Stimulated activated CD4-positive, alpha-beta T cell treated with anti-CD3 and anti-CD28 coated beads, TNF-alpha, amount 100 ng/mL, for 4 hours (primary cell): ENCODE results near the gene GPR63.

Experiments used
- DNase-seq, 3 experiments: peaks; one replicate each; pipeline ENCODE4 v3.0.0-alpha.2; 2020; ENCODE audit warnings: low read depth in 3 of 3

The GPR63 gene

DNA sequence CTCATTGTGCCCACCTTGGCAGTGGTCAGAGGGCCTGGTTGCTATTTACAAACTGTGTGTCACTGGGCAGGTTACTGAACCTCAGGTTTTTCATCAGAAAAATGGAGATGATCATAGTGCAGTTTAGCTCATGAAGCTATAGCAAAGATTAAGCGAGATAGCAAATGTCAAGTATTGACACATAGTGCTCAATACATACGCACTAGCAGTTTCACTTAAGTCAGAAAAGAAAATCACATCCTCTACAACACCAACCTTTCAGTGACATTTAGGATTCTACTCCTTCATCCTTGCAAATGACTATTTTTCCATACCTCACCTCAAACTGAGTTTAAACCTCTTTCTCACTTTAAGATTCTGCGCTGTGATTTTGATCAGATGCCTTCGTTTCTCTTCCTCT, 16.2 kb downstream of the GPR63 start:
- no peak for DNase-seq

DNA sequence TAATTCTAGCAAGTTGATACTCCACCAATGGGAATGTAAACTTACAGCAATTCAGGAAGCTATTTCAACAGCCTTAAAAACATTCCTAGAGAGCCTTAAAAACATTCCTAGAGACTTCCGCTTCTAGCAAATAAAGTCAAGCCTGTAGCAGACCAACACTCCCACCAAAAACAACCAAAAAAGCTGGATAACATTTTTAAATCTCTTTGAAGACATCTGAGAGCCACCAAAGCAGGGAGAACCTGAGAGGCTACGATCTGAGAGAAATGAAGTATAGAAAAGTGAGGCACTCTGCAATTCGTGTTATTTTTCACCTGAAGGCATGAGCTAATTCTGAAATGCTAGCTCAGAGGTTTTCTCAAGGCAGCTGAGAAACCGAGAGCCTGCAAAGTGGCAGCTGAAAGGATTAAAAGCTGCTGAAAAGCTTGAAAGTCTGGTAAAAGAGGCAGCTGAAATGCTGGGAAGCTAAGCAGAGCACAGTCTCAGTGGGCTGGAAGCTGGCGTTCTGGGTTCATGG, 20.9 kb downstream of the GPR63 start:
- DNase-seq: no peak

DNA sequence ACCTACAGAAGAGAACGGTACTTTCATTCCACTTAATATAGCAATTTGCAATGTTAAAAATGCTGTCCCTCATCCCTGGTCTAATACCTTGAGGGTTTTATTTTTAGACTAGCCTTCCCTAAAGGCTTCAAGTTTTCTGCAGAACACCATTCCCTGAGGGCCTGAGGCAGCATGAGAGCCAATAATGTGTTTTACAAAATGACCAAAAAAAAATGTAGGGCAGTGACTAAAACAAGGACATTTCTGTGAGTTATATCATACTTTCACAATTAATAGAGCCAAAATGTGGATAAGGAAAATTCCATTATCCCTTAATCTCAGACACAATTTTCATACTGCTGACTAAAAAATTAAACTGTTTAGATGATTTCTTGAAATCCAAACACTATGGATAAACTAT, 22.7 kb downstream of the GPR63 start:
- DNase-seq: no peak

DNA sequence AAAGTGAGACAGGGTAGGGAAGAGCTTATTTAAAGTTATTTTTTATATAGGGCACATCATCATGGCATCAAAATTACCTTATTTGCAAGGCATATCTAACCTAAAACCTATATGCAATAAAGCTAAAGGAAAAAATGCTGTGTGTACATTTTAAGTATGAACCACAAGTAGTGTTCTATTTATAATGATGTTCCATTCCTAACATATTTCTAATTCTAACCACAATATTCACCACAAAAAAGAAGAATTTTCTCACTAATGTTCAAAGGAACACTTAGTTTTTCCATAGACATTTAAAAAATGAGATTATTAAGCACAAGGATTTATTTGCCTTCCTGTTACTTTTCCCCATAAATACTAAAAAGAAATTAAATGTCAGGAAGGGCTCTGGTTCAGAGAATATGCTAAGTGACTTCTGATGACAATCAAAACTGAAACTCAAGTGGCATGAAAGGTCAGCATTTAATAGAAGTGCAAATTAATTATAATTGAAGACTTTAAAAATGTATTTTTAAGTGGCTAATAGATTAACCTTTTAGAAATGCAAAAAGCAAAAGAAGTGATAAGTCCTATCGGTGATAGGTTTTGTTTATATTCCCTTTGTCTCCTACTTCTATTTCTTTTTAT, 25.1 kb downstream of the GPR63 start:
- DNase-seq: no peak

DNA sequence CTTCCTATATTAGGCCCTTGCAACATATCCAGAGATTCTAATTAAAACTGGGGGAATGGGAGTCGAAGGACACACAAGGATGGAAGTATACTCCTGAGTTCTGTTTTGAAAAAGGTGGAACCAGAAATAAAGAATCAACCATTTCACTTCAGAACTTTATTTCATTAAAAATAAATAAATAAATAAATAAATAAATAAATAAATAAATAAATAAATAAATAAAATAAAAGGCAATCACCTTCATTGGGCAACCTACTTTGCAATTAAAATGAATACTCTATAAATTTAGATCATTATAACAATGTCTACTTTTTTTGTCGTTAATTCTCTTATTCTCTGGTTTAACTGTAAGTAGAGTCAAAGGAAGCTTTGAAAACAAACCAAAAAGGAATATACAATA, 25.6 kb downstream of the GPR63 start:
- DNase-seq: no peak

DNA sequence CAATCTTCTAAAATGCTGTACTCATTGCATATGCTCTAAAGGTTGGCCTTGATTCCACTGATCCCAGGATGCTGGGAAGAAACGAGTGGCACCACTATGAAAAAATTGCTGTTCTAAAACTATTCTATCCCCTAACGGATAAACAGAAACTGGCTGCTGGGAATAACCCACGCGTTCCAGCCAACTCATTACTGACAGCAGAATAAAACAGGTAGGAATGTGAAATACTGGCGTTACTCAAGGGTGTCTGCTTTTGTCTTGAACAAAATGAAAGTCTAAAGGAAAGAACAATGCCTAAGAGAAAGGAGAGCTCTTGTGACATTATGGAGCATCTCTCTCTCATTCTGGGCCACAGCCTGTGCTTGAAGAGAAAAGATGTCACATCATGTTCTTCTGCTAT, 26.1 kb downstream of the GPR63 start:
- DNase-seq: no peak

DNA sequence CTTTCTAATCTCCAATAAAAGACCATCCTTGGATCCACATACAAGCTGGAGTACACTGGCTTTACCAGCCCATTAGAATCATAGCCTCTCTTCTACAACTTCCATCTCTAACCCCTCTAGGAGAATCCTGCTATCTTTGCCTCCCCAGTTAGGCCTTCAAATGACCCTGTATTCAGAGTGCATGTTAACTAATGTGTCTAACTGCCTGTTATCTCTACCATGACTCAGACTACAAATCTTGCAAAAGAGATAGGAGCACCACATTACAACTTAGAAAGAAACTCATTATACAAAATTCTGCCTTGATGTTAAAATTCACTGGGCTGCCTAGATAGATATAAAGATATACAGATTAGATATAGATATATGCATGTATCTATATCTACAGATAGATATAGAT, 28.2 kb downstream of the GPR63 start:
- no peak for DNase-seq

DNA sequence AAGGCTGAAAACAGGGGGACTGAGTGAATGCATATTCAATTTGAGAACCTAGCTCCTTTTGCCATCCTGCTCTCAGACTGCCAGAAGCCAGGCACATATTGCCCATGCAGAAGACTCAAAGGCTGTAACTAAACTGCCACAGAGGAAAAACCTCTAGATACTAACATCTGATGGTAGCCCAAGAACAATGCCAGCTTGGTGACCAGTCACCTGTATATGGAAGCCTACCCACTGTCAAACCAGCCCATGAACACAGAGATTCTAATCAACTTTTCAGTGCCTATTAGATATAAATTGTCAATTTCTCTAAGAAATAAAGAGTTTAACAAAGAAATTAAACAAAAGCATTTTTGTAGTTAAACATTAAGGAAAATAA, 34.2 kb downstream of the GPR63 start:
- DNase-seq: no peak

DNA sequence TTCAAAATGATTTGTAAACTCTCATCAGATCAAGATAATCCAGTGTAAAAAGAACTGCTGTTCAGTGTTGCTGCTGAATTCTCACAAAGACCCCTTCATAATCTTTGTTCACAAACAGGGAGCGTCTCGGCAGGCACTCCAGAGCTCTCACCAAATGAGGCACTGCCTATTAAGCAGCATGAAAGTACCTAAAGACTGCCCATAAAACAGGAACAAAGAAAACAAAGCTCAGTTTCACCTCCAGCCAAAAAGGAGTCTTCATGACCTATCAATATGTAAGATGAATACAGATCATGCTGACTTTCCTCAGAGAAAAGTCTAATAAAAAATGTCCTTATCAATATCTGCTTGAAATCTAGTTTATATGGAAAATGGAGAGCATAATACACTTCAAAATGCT, 41.8 kb downstream of the GPR63 start:
- no peak for DNase-seq

DNA sequence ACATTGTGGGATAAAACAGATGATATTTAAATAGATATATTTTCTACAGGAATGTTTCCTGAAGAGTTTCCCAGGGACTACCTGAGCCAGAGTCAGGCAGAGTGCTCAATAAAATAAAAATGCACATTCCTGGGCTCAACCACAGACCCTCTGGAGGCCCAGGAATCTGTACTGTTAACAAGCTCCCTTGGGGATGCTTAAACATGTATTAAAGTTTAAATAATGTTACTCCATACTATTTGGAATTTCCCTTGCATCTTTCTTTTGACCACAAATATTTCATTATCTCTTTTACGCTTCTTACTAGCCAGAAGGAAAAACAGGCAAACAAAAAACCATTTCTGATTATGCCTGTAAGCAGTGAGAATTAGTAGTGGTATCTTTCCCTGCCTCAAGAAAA, 42.3 kb downstream of the GPR63 start:
- no peak for DNase-seq

DNA sequence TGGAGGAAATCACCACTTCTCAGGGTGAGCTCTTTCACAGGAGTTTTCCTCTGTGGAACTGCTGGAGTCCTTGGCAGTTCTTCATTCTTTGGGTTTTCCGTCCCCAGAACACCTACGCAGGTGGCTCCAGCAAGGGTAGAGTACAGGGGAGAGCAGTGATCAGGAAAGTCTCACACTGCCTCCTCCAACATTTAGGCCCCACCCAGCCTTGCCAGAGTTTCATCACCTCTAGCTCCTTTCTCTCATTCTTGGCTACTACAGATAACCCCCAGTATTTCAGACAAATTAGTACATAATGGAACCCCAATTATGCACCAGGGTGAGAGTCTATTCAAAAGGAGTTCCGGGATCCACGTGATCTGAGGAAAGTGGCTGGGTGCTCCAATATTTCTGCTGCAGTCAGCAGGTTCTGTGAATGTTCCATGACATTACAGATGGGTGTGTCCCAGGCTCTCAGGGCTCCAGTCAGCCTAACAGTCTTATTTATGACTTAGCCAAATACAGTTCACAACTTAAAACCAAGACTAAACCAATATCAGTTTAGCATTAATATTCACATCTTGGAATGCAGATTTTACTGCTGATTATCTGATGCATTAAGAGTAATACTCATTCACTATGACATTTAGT, 44.6 kb downstream of the GPR63 start:
- no peak for DNase-seq

DNA sequence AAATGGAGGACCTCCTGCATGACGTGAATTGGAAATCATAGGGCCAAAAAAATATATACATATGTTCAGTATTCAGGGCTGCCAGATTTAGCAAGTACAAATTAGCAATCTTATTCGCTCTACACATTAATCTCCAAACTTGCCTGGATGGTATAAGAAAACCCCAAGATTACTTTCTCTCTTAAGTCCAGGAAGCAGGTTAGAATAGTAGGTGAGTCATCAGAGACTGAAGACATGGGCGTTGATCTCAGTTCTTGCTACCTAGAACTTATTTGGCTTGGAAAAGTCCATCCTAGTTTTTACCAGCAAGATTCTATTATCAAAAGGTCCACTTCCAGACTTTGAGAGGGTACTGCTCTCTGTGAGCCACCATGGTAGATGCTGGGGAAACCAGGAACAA, 47.4 kb downstream of the GPR63 start:
- DNase-seq: no peak

DNA sequence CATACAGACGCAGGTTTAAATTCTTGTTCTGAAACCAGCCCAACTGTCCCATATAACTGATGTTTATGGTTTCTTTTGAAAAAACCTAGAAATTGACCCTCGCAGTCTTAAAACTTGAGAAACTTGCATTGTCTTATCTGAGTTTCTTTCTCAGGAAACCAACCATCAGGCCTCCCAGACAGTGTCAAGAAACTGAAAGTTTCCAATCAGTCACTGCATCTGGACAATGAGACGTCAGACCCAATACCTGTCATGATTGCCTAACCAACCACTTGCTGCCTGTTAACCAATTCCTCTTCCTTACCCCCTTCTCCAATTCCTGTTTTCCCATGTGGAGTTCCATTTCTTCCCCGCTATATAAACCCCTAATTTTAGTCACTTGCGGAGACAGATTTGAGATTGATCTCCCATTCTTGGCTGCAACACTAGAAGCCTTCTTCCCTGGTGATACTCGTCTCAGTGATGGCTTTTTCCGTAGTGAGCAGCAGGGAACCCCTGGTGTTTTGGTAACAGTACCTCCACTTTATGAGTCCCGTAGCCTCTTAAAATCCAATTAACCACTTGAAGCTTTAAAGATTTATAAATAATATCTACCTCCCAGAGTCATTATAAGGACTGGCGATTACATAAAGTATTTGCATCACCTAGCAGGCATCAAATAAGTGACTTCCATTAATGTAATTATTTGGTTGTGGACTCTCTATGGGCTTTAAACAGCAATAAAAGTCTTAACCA, 49.3 kb downstream of the GPR63 start:
- no peak for DNase-seq

DNA sequence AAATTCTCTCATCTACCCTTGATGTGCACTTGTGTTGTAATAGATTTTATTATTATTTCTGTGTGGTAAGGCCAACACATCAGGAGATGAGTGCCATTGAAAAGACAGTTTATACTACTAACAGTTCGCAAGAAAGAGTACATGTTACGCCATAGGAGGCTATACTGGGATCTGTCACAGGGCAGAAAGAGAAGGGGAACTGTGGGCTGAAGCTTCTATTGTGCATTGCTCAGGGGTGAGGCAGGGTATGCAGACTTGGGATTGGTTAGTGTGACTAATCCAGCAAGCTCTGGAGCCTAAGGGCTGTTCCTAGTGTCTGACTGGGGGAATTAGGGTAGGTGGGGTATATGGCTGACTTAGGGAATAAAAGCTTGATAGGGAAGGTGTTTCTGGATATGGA, 50.9 kb downstream of the GPR63 start:
- DNase-seq: no peak

DNA sequence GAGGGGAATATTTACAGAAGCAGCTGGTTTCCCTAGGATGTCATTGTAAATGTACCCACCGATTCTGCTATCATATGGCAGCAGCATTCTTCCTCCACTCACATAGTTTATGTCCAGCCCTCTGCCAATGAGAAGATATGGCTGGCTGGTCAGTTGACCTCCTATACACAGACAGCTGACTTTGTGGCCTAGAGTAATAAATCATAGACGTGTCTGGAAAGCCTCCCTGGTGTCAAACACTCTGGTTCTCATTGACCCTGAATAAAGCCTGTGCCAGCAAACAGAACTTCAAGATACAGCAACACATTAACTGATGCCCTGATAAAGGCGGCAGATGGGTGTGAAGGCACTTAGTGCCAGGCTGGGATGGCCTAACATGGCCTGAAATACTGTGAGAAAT, 52.6 kb downstream of the GPR63 start:
- DNase-seq: no peak

DNA sequence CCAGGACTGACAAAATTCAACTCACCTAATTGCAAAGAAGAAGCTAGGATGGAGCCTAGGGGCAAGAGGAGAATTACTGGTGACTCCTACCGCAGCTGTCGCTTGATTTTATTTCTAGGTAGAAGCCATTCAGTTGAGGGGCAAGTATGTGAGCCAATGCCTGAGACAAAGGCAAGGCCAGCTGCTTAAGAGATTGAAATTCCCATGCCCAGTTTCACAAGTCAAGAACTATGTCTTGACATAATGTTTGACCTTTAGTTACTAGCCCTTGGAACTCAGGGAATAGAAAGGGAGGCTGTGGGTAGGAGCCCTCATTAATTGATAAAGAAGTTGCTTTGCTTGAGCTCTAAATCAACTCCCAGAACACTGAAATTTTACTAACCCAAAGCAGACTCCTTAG, 54.0 kb downstream of the GPR63 start:
- no peak for DNase-seq

DNA sequence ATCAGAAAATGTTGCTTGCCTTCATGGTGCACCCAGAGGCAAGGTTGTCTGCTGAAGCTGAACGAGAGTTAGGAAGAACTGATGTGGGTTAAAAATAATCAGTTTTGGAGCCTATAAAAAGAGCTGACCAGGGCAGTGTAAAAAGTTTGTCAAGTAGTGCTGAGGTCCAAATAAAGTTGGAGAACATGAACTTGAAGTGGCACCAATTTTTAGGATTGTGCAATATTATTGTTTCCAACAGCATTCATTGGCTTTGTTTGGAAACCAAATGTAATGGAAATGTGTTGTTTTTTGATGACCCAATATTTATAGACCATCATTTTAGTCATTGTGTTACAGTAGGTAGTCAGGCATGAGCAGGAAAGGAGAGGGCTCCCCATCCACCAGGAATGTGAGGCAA, 55.7 kb downstream of the GPR63 start:
- DNase-seq: no peak

DNA sequence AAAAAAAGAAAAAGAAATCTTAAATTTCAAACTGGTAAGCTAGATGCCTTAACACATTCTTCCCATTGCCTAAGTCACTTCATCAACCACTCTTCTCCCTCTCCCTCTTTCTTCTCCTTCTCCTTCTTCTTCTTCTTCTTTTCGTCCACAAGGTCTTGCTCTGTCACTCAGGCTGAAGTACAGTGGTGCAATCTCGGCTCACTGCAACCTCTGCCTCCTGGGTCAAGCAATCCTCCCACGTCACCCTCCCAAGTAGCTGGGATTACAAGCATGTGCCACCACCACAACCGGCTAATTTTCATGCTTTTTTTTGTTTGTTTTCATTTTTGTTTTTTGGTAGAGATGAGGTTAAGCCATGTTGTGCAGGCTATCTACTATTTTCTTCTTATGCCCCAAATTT, 60.2 kb downstream of the GPR63 start:
- DNase-seq: no peak

DNA sequence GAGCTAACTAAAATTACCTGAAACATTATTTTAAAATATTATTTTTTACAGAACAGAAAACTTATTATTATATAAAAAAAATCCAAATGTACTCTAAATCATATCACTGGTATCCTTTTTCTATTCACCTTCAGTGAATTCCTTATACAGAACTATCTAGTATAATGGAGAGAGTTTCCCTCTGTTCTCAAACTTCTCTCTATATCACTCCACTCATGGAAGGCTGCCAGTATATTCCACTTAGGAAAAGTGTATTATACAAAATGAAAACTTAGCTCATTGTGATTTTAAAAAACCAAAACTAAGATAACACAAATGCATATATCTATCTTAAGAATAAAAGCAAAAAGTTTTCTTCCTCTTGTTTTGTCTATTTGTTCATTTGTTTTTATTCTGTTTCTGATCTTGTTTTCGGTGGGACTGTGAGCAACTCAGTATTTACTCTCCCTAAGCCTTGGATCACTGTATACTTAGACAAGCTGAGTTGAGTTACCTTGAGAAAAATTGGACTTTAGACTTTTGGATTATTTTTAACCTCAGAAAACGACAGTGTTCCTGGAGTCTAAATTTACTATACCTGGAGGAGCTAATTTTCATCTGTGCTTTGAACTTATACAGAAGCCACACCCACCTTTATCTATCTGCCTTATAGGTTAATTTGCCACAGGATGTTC, 61.4 kb downstream of the GPR63 start:
- DNase-seq: no peak

DNA sequence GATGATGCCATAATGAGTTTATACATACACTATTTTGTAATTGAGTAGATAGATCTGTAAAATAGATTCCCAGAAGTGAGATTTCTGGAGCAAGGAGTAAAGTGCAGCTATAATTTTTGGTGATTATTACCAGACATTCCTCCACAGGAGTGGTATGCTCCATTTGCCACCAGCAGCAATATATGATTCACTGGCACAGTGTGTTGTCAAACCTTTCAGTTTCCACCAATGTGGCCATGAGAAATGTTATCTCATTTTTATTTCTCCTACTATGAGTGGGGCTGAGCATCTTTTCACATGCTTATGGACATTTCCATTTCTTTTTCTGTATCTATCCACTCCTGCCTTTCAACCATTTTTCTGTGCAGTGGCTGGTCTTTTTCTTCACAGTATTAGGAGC, 70.5 kb downstream of the GPR63 start:
- DNase-seq: no peak

DNA sequence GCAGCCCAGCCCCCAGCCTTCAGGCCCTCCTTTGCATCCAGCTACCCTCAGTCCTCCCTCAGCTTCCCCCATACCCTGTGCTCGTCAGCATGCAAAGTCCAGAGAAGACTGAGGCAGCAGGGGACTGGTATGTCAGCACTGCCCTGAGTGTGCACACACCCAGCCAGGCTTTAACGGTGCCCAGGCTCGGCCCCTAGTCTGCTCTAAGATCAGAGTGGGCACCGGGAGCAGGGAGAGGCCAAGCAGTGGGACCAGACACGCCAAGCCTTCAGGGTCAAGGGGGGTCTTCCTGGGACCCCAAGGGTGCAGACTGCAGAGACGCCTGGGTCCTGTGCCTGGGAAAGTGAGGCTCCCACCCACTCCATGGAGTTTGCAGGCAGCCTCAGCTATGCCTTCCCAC, 74.7 kb downstream of the GPR63 start:
- no peak for DNase-seq

DNA sequence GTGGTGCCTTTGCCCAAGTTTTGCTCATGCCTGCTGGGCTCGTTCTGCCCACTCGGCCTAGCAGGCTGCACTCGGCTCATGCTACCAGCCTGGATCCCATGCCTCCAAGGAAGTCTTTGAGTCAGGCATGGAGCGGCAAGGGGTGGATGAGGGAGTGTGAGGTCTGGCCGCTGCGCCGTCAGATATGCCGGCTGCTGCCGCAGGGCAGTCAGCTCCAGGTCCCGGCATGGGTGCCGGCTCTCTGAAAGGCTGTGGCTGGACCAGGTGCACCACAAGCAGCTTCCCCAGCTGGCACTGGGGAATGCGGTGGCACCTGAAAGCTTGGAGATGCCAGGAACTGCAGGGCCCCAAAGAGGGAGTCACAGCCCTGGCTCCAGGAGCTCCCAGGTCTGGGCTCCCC, 75.5 kb downstream of the GPR63 start:
- no peak for DNase-seq
